Measurements from ENCODE around the gene SATB2. TPM values are rescaled to one million over a fixed set of nuclear protein-coding genes. Genes with fewer than 3 reads are reported as not detected.

The SATB2 gene
- total RNA-seq, 1 donor = 12.7 TPM

- no peak for TF ChIP-seq CTCF (IDR thresholded peaks at IDR 0.05; ENCODE audit: insufficient read depth, low read length)
- no peak overlapping the region for H3K4me3 ChIP-seq (ENCODE audit: low read depth, low read length)
- DNase-seq (ENCODE audit: low read depth) = no peak
Measured at GRCh38 chr2:199356412-199356811, 101.3 kb downstream of the SATB2 start.

- no peak overlapping the region for H3K4me3 ChIP-seq (ENCODE audit: low read depth, low read length)
- no peak for DNase-seq (ENCODE audit: low read depth)
- TF ChIP-seq CTCF (IDR thresholded peaks at IDR 0.05; ENCODE audit: insufficient read depth, low read length) = no peak
Measured at GRCh38 chr2:199348871-199349270, 108.9 kb downstream of the SATB2 start.

- no peak for TF ChIP-seq CTCF (IDR thresholded peaks at IDR 0.05; ENCODE audit: insufficient read depth, low read length)
Measured at GRCh38 chr2:199344012-199344411, 113.7 kb downstream of the SATB2 start.

GRCh38 chr2:199342334-199342733 lies 115.4 kb downstream of the SATB2 start:
- no peak overlapping the region for H3K4me3 ChIP-seq (ENCODE audit: low read depth, low read length)
- no peak for DNase-seq (ENCODE audit: low read depth)
- TF ChIP-seq CTCF (IDR thresholded peaks at IDR 0.05; ENCODE audit: insufficient read depth, low read length) = no peak

More at GRCh38 chr2:199344012-199344411, 113.7 kb downstream of the SATB2 start:
- no peak overlapping the region for H3K4me3 ChIP-seq (ENCODE audit: low read depth, low read length)
- no peak for DNase-seq (ENCODE audit: low read depth)

GRCh38 chr2:199341123-199341522 lies 116.6 kb downstream of the SATB2 start:
- no peak for TF ChIP-seq CTCF (IDR thresholded peaks at IDR 0.05; ENCODE audit: insufficient read depth, low read length)
- no peak overlapping the region for H3K4me3 ChIP-seq (ENCODE audit: low read depth, low read length)
- no peak for DNase-seq (ENCODE audit: low read depth)

GRCh38 chr2:199339891-199340605 lies 117.7 kb downstream of the SATB2 start:
- no peak overlapping the region for H3K4me3 ChIP-seq (ENCODE audit: low read depth, low read length)
- DNase-seq (ENCODE audit: low read depth) = peak; percentile 31
- TF ChIP-seq CTCF (IDR thresholded peaks at IDR 0.05; ENCODE audit: insufficient read depth, low read length) = no peak

GRCh38 chr2:199336546-199336945 lies 121.2 kb downstream of the SATB2 start:
- no peak overlapping the region for H3K4me3 ChIP-seq (ENCODE audit: low read depth, low read length)
- no peak for TF ChIP-seq CTCF (IDR thresholded peaks at IDR 0.05; ENCODE audit: insufficient read depth, low read length)
- no peak for DNase-seq (ENCODE audit: low read depth)

Measured in fibroblast of the aortic adventitia (primary cell).